HepG2 (cell line): Measurements from ENCODE around the gene ANO4. TPM values are rescaled to one million over a fixed set of nuclear protein-coding genes. Genes with fewer than 3 reads are reported as not detected.

Experiments
- AGO1 ChIP-seq: fragments of 200-400 bp; formaldehyde crosslinking; IDR thresholded peaks from 2 replicates; pipeline ENCODE4 v1.6.1; 2017; ENCODE audit warnings: mild to moderate bottlenecking, low read depth, low read length, moderate library complexity; ENCODE audit not compliant: poor library complexity, severe bottlenecking
- AKNA ChIP-seq: sonication (generic); formaldehyde crosslinking; IDR thresholded peaks from 2 replicates; pipeline ENCODE4 v1.4.0; 2020; ENCODE audit warnings: missing genetic modification reagents, borderline replicate concordance
- BRCA1 ChIP-seq: sonication (generic); formaldehyde crosslinking; IDR thresholded peaks from 2 replicates; pipeline ENCODE4 v1.4.0; 2020; ENCODE audit warnings: missing genetic modification reagents
- CBFB ChIP-seq: sonication (generic); formaldehyde crosslinking; IDR thresholded peaks from 2 replicates; pipeline ENCODE4 v1.4.0; 2020; ENCODE audit warnings: missing genetic modification reagents
- CSRNP1 ChIP-seq: sonication (generic); formaldehyde crosslinking; IDR thresholded peaks from 2 replicates; pipeline ENCODE4 v1.8.1; 2023; ENCODE audit warnings: mild to moderate bottlenecking, missing genetic modification reagents
- FOXA3 ChIP-seq: IDR thresholded peaks from 2 replicates; pipeline ENCODE4 v1.6.1; 2016; ENCODE audit warnings: missing genetic modification reagents, missing compliant biosample characterization
- MAZ ChIP-seq, 2 experiments: sonication (generic) in 1 of 2; formaldehyde crosslinking in 1 of 2; IDR thresholded peaks; 2 replicates each; pipeline versions ENCODE4 v1.5.0 to v1.6.1; 2012 to 2020; ENCODE audit warnings: low read depth in 2 of 2, mild to moderate bottlenecking in 2 of 2, borderline replicate concordance in 1 of 2, improper control_type of control experiment in 1 of 2, low read length in 1 of 2, missing genetic modification reagents in 1 of 2, moderate library complexity in 1 of 2
- NFE2L1 ChIP-seq: sonication (generic); formaldehyde crosslinking; IDR thresholded peaks from 2 replicates; pipeline ENCODE4 v1.4.0; 2020; ENCODE audit warnings: missing genetic modification reagents, mild to moderate bottlenecking, borderline replicate concordance
- NFKB2 ChIP-seq: sonication (generic); formaldehyde crosslinking; IDR thresholded peaks from 2 replicates; pipeline ENCODE4 v1.4.0; 2020; ENCODE audit warnings: missing genetic modification reagents, borderline replicate concordance
- RBM22 ChIP-seq: fragments of 200-400 bp; formaldehyde crosslinking; optimal IDR thresholded peaks from 2 replicates; pipeline ENCODE3; 2017; ENCODE audit warnings: mild to moderate bottlenecking, low read length, moderate library complexity
- ZIK1 ChIP-seq: sonication (generic); formaldehyde crosslinking; IDR thresholded peaks from 2 replicates; pipeline ENCODE4 v1.5.0; 2020; ENCODE audit warnings: mild to moderate bottlenecking, low read depth, missing genetic modification reagents, borderline replicate concordance
- ZNF251 ChIP-seq: sonication (generic); formaldehyde crosslinking; IDR thresholded peaks from 2 replicates; pipeline ENCODE4 v1.9.0; 2021; ENCODE audit warnings: mild to moderate bottlenecking, missing genetic modification reagents
- ZSCAN20 ChIP-seq: sonication (generic); formaldehyde crosslinking; IDR thresholded peaks from 2 replicates; pipeline ENCODE4 v1.4.0; 2020; ENCODE audit warnings: missing genetic modification reagents, mild to moderate bottlenecking, borderline replicate concordance
- polyA plus RNA-seq, 8 experiments: library from polyadenylated mRNA; depleted of rRNA in 3 of 8; stranded (reverse) in 7 of 8; unstranded in 1 of 8; fragments of >200 nt; fragmentation: Illumina TruSeq in 4 of 8; extraction: Trizol in 4 of 8; gene quantifications; 2 replicates each; pipeline versions ENCODE4 v1.2.1 to v1.2.3, GENCODE V29; 2011 to 2016; ENCODE audit warnings: low read depth in 4 of 8, missing spikeins in 1 of 8, mixed read lengths in 1 of 8; ENCODE audit not compliant: insufficient read depth in 1 of 8
- total RNA-seq, 5 experiments: library from RNA; depleted of rRNA; stranded (reverse); fragments of >200 nt; fragmentation: Illumina TruSeq; extraction: Trizol; gene quantifications; 2 replicates each; pipeline ENCODE4 v1.2.3, GENCODE V29; 2016; ENCODE audit warnings: low read depth in 1 of 5
- TF ChIP-seq, protein P1 (sequence below): sonication (generic); formaldehyde crosslinking; IDR thresholded peaks from 2 replicates; pipeline ENCODE4 v1.5.1; 2020; ENCODE audit warnings: missing genetic modification reagents, mild to moderate bottlenecking, borderline replicate concordance

Gene ANO4
- total and polyA plus RNA-seq, 2 of the 13 experiments (the other 11 are each of a cell fraction or from before 2014, with no cell fraction given) = not detected

DNA sequence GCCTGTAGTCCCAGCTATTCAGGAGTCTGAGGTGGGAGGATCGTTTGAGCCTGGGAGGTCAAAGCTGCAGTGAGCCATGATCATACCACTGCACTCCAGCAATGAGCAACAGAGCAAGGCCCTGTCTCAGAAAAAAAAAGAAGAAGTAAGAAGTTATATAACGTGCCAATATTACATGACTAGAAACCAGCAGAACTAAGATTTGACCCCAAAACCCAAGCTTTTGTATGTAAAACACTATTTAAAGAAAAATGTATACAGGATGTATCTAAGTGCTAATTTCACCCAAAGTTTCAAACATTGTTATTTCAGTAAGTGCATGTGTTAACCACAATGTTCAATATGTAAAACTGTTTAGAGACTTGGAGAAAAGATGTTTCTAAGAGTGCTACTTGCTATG, 320.8 kb downstream of the ANO4 start (continued):
- TF ChIP-seq AGO1 (no peak), CSRNP1 (CRISPR knock-in tag) (no peak), AKNA (CRISPR knock-in tag) (no peak), NFE2L1 (CRISPR knock-in tag) (no peak), BRCA1 (no peak), ZIK1 (CRISPR knock-in tag) (no peak), FOXA3 (CRISPR knock-in tag) (no peak), ZNF251 (no peak), RBM22 (no peak), ZSCAN20 (CRISPR knock-in tag) (no peak), NFKB2 (CRISPR knock-in tag) (no peak), MAZ (IDR thresholded peaks at IDR 0.05; ENCODE audit: borderline replicate concordance, low read depth, low read length) (no peak), MAZ (CRISPR knock-in tag; IDR thresholded peaks at IDR 0.05; ENCODE audit: low read depth) (no peak), CBFB (CRISPR knock-in tag) (no peak)
- TF ChIP-seq, protein P1, sequence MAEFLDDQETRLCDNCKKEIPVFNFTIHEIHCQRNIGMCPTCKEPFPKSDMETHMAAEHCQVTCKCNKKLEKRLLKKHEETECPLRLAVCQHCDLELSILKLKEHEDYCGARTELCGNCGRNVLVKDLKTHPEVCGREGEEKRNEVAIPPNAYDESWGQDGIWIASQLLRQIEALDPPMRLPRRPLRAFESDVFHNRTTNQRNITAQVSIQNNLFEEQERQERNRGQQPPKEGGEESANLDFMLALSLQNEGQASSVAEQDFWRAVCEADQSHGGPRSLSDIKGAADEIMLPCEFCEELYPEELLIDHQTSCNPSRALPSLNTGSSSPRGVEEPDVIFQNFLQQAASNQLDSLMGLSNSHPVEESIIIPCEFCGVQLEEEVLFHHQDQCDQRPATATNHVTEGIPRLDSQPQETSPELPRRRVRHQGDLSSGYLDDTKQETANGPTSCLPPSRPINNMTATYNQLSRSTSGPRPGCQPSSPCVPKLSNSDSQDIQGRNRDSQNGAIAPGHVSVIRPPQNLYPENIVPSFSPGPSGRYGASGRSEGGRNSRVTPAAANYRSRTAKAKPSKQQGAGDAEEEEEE (CRISPR knock-in tag) = no peak
